Transverse colon (tissue), 4 donors: Measurements from ENCODE around the gene SMR3B. TPM values are rescaled to one million over a fixed set of nuclear protein-coding genes. Genes with fewer than 3 reads are reported as not detected.

ENCODE experiments used
- DNase-seq: peaks from one replicate; pipeline ENCODE4 v3.0.0-alpha.2; 2019
- H3K27ac ChIP-seq, 4 donors: fragments of 200-600 bp; sonication (generic); 2 replicates each; pipeline ENCODE4 v1.5.1; 2016 to 2018; ENCODE audit warnings: inconsistent platforms in 4 of 4
- H3K27me3 ChIP-seq: fragments of 200-600 bp; sonication (generic); 2 replicates; pipeline ENCODE4 v1.5.1; 2017; ENCODE audit warnings: inconsistent platforms
- H3K36me3 ChIP-seq, 4 donors: fragments of 200-600 bp; sonication (generic); 2 replicates each; pipeline ENCODE4 v1.5.1; 2017 to 2019; ENCODE audit warnings: inconsistent platforms in 4 of 4
- H3K4me1 ChIP-seq, 4 donors: fragments of 200-600 bp; sonication (generic); 2 replicates each; pipeline ENCODE4 v1.5.1; 2017 to 2020; ENCODE audit warnings: inconsistent platforms in 4 of 4
- H3K4me3 ChIP-seq, 4 donors: fragments of 200-600 bp; sonication (generic); 1 replicate in 1 of 4; 2 replicates in 3 of 4; pipeline versions ENCODE4 v1.5.1 to v1.6.1; 2017 to 2019; ENCODE audit warnings: inconsistent platforms in 4 of 4
- H3K9me3 ChIP-seq, 2 donors: fragments of 200-600 bp; sonication (generic); 2 replicates each; pipeline ENCODE4 v1.5.1; 2017 to 2019; ENCODE audit warnings: inconsistent platforms in 2 of 2
- EP300 ChIP-seq: sonication (generic); formaldehyde crosslinking; IDR thresholded peaks from one replicate; pipeline ENCODE4 v1.6.1; 2017; ENCODE audit warnings: antibody characterized with exemption, low read depth
- POLR2A ChIP-seq: fragments of 450-650 bp; IDR thresholded peaks from one replicate; pipeline ENCODE4 v1.6.1; 2016; ENCODE audit warnings: antibody characterized with exemption, mild to moderate bottlenecking, moderate library complexity
- POLR2AphosphoS5 ChIP-seq, 3 donors: sonication (generic); formaldehyde crosslinking; IDR thresholded peaks; one replicate each; pipeline ENCODE4 v1.6.1; 2016; ENCODE audit warnings: antibody characterized with exemption in 3 of 3
- WGBS, 2 donors: methylation state at CpG; one replicate each; pipeline ENCODE4 v1.1.5; 2018; ENCODE audit warnings: low coverage in 1 of 2; 5-methylcytosine and 5-hydroxymethylcytosine counted together
- in situ Hi-C, 4 donors: fragments of 200-750 bp; cut with MboI; loops; one replicate each; pipeline versions ENCODE4 v1.15.0 to v1.15.1; 2017; ENCODE audit warnings: low sequenced_read_pairs in 3 of 4, low pct_ligation_motif_present in 1 of 4, low pct_unique_long_range_greater_than_20kb in 1 of 4
- intact Hi-C: fragments of 100-400 bp; cut with DNase I; formaldehyde crosslinking; loops from one replicate; pipeline ENCODE4 v1.15.1; 2023; ENCODE audit warnings: low total_unique reads
- total RNA-seq, 4 donors: library from RNA; depleted of rRNA; stranded (reverse); fragments of >200 nt; gene quantifications; one replicate each; pipeline ENCODE4 v1.1.0, GENCODE V29; 2016
- TF ChIP-seq, protein P1 (sequence below), 5 experiments: fragments of 200-600 bp in 3 of 5; fragments of 450-650 bp in 2 of 5; sonication (generic) in 3 of 5; IDR thresholded peaks; 1 replicate in 2 of 5; 2 replicates in 3 of 5; pipeline ENCODE4 v1.5.1; 2016 to 2017; ENCODE audit warnings: antibody characterized with exemption in 5 of 5, inconsistent platforms in 3 of 5, mild to moderate bottlenecking in 2 of 5, moderate library complexity in 1 of 5

The SMR3B gene
- total RNA-seq, 4 donors from 2014 or later, result not detected

DNA sequence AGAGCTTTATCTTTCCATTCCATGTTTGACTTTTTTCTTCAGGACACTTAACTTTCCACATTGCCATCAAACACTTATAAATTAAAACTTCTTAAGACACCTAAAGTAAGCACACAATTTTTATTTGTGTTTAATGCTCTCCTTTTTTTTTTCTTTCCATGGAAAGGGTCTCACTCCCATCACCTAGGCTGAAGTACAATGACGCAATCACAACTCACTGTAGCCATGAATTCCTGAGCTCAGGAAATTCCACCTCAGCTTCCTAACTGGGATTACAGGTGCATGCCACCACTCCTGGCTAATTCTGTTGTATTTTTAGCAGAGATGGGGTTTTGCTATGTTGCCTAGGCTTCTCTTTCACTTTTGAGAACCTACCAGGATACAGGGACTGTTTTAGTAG, 15.1 kb upstream of the SMR3B start:
- TF ChIP-seq EP300, result no peak
- TF ChIP-seq POLR2AphosphoS5 (IDR thresholded peaks at IDR 0.05), result no peak
- TF ChIP-seq, protein P1, sequence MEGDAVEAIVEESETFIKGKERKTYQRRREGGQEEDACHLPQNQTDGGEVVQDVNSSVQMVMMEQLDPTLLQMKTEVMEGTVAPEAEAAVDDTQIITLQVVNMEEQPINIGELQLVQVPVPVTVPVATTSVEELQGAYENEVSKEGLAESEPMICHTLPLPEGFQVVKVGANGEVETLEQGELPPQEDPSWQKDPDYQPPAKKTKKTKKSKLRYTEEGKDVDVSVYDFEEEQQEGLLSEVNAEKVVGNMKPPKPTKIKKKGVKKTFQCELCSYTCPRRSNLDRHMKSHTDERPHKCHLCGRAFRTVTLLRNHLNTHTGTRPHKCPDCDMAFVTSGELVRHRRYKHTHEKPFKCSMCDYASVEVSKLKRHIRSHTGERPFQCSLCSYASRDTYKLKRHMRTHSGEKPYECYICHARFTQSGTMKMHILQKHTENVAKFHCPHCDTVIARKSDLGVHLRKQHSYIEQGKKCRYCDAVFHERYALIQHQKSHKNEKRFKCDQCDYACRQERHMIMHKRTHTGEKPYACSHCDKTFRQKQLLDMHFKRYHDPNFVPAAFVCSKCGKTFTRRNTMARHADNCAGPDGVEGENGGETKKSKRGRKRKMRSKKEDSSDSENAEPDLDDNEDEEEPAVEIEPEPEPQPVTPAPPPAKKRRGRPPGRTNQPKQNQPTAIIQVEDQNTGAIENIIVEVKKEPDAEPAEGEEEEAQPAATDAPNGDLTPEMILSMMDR (IDR thresholded peaks at IDR 0.05), result no peak
- no peak for TF ChIP-seq POLR2A
- Histone ChIP-seq H3K36me3 (no peaks in the 10 kb centered on the region), H3K9me3 (no peaks in the 10 kb centered on the region), H3K27me3 (no peaks in the 10 kb centered on the region), H3K27ac (no peak overlapping the region), H3K4me1 (no peaks in the 10 kb centered on the region), H3K4me3 (no peak overlapping the region)
- in situ Hi-C loops (no loop called here), intact Hi-C loops (no loop called here)
- WGBS, 2 donors, result 80 to 95% methylated on average over 1 of the region's 1 CpG
- no peak for DNase-seq

DNA sequence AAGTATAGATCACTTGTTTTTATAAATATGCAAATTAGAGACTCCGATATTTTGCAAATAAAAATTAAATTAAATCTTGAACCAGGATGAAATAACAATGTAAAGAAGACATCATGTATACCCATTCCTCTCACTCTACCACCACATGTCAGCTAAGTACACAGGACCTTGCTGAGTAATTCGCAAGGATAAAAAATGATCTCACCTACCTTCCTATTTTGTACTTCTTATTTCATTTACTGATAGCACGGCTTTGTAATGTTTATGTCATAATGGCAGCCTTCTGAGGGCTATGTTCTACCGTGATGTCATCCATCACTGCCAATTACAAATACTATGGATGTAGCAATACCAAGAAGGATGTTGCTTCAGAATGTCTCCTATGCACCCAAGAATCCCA, 10.9 kb upstream of the SMR3B start:
- Histone ChIP-seq H3K36me3 (no peaks in the 10 kb centered on the region), H3K4me1 (no peaks in the 10 kb centered on the region), H3K9me3 (no peaks in the 10 kb centered on the region), H3K4me3 (no peak overlapping the region), H3K27me3 (no peaks in the 10 kb centered on the region), H3K27ac (no peak overlapping the region)
- no peak for DNase-seq
- in situ Hi-C loops (no loop called here), intact Hi-C loops (no loop called here)
- TF ChIP-seq EP300, result no peak
- TF ChIP-seq POLR2AphosphoS5 (IDR thresholded peaks at IDR 0.05), result no peak
- TF ChIP-seq POLR2A, result no peak
- TF ChIP-seq, protein P1 (IDR thresholded peaks at IDR 0.05), result no peak
- 82 to 84% methylated on average over 2 to 4 of the region's 4 CpGs for WGBS, 2 donors

DNA sequence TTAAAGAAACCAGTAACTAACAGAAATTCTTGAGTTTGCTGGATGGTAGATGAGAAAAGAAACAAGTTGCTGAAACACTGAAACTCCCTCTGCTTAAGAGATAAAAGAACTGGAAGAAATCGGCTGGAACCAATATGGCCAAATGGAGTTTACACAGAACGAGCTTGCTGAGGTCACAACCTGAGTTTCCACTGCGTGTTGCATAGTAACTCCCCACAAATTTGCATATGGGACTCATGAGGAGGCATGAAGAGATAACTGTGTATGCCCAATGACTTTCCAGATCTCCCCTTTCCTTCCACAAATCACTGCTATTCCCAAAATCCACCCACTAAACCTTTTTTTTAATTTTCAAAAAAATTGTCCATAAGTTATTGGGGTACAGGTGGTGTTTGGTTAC, 10.2 kb upstream of the SMR3B start:
- 65 to 76% methylated on average over 3 of the region's 3 CpGs for WGBS, 2 donors
- Histone ChIP-seq H3K4me3 (no peak overlapping the region), H3K36me3 (no peaks in the 10 kb centered on the region), H3K27me3 (no peaks in the 10 kb centered on the region), H3K27ac (no peak overlapping the region), H3K4me1 (no peaks in the 10 kb centered on the region), H3K9me3 (no peaks in the 10 kb centered on the region)
- in situ Hi-C loops, result no loop called here
- intact Hi-C loops, result no loop called here
- TF ChIP-seq POLR2AphosphoS5 (IDR thresholded peaks at IDR 0.05), result no peak
- no peak for TF ChIP-seq POLR2A
- TF ChIP-seq EP300, result no peak
- TF ChIP-seq, protein P1 (IDR thresholded peaks at IDR 0.05), result no peak
- DNase-seq, result no peak

DNA sequence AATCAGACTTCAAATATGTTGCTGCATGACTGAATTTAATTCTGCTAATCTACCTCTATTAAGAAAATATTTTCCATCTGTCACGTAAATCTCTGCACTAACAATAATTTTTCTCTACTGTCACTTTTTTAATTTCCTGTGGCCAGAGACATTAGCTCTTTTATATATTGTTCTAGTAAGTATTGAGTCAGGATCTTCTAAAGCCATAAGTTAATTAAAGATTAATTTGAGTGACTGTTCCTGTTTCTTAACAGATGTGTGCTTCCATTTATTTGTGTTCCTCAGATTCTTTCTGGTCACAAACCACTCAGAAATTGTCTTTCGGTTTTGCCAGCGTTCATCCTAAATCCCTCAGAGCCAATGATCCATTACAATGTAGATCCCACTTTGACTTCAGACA, 2.4 kb upstream of the SMR3B start:
- in situ Hi-C loops, result no loop called here
- Histone ChIP-seq H3K27ac (no peak overlapping the region), H3K4me3 (no peak overlapping the region), H3K4me1 (no peaks in the 10 kb centered on the region), H3K27me3 (no peaks in the 10 kb centered on the region), H3K36me3 (no peaks in the 10 kb centered on the region), H3K9me3 (no peaks in the 10 kb centered on the region)
- TF ChIP-seq POLR2AphosphoS5 (IDR thresholded peaks at IDR 0.05) (no peak), EP300 (no peak), POLR2A (no peak)
- TF ChIP-seq, protein P1 (IDR thresholded peaks at IDR 0.05), result no peak
- intact Hi-C loops, result no loop called here
- DNase-seq, result no peak
- WGBS, 2 donors, result 71 to 77% methylated on average over 3 of the region's 3 CpGs
